B cell (primary cell): Measurements from ENCODE around the gene MVB12A. TPM values are rescaled to one million over a fixed set of nuclear protein-coding genes. Genes with fewer than 3 reads are reported as not detected.

Source experiments
- ATAC-seq: fragments of 200-7000 bp; cut with Tn5 transposase; one replicate; pipeline ENCODE4 v1.10.0; 2021; ENCODE audit warnings: low read depth, mild to moderate bottlenecking, moderate number of reproducible peaks, moderate library complexity
- CTCF ChIA-PET: fragments of 350-600 bp; sonication (Branson Sonifier 250); formaldehyde crosslinking; loops from one replicate; lab custom pipeline; 2021; ENCODE audit warnings: antibody characterized with exemption, inconsistent platforms; lab: Charles Lee
- POLR2A ChIA-PET: fragments of 350-600 bp; sonication (Branson Sonifier 250); formaldehyde crosslinking; loops from one replicate; lab custom pipeline; 2021; ENCODE audit warnings: antibody characterized with exemption; lab: Charles Lee
- DNase-seq: peaks from one replicate; pipeline ENCODE4 v3.0.0; 2013
- H2AFZ ChIP-seq: 2 replicates; pipeline ENCODE4 v1.6.1; 2012; ENCODE audit warnings: mild to moderate bottlenecking, low read depth, low read length; ENCODE audit not compliant: insufficient read depth, poor library complexity, severe bottlenecking
- H3K27ac ChIP-seq, 2 donors: 1 replicate in 1 of 2; 2 replicates in 1 of 2; pipeline ENCODE4 v1.5.1; 2012 to 2013; ENCODE audit warnings: low read length in 2 of 2, mild to moderate bottlenecking in 2 of 2, moderate library complexity in 1 of 2
- H3K27me3 ChIP-seq, 4 experiments: fragments of 200-600 bp in 1 of 4; sonication (generic) in 1 of 4; replicated peaks in 1 of 4; 1 replicate in 2 of 4; 2 replicates in 2 of 4; pipeline versions ENCODE4 v1.6.1 to v1.7.0; 2013 to 2016; ENCODE audit warnings: low read length in 3 of 4, mild to moderate bottlenecking in 2 of 4, mixed read lengths in 1 of 4, moderate library complexity in 1 of 4; ENCODE audit not compliant: insufficient read depth in 4 of 4, control insufficient read depth in 3 of 4; ENCODE audit errors: control extremely low read depth in 1 of 4
- H3K36me3 ChIP-seq, 2 experiments: replicated peaks in 1 of 2; 1 replicate in 1 of 2; 2 replicates in 1 of 2; pipeline versions ENCODE4 v1.6.1 to v1.7.1; 2013; ENCODE audit warnings: low read length in 1 of 2; ENCODE audit not compliant: insufficient read depth in 2 of 2, control insufficient read depth in 1 of 2; ENCODE audit errors: control extremely low read depth in 1 of 2, extremely low read depth in 1 of 2
- H3K4me1 ChIP-seq, 2 donors: fragments of 200-600 bp in 1 of 2; sonication (generic) in 1 of 2; 1 replicate in 1 of 2; 2 replicates in 1 of 2; pipeline versions ENCODE4 v1.5.1 to v1.6.1; 2013 to 2017; ENCODE audit warnings: low read length in 2 of 2; ENCODE audit not compliant: control insufficient read depth in 2 of 2, insufficient read depth in 2 of 2
- H3K4me2 ChIP-seq: replicated peaks from 2 replicates; pipeline ENCODE3; 2012; ENCODE audit warnings: mild to moderate bottlenecking, low read depth, low read length; ENCODE audit not compliant: poor library complexity, severe bottlenecking
- H3K4me3 ChIP-seq, 5 experiments: fragments of 200-600 bp in 1 of 5; sonication (generic) in 1 of 5; 1 replicate in 3 of 5; 2 replicates in 2 of 5; pipeline versions ENCODE4 v1.5.1 to v1.7.0; 2011 to 2016; ENCODE audit warnings: low read length in 4 of 5, mild to moderate bottlenecking in 4 of 5, low read depth in 2 of 5, control low read depth in 1 of 5, moderate library complexity in 1 of 5; ENCODE audit not compliant: insufficient read depth in 1 of 5; ENCODE audit errors: control extremely low read depth in 1 of 5, extremely low read depth in 1 of 5
- H3K79me2 ChIP-seq: fragments of 200-600 bp; sonication (generic); one replicate; pipeline ENCODE4 v1.6.0; 2016; ENCODE audit warnings: low read length; ENCODE audit not compliant: control insufficient read depth, insufficient read depth
- H3K9ac ChIP-seq: fragments of 200-600 bp; sonication (generic); 2 replicates; pipeline ENCODE4 v1.6.1; 2017; ENCODE audit warnings: mild to moderate bottlenecking, low read length, moderate library complexity
- H3K9me3 ChIP-seq, 3 donors: one replicate each; pipeline versions ENCODE4 v1.6.1 to v1.7.1; 2013; ENCODE audit warnings: low read length in 2 of 3; ENCODE audit not compliant: control insufficient read depth in 2 of 3, insufficient read depth in 1 of 3; ENCODE audit errors: control extremely low read depth in 1 of 3
- H4K20me1 ChIP-seq: 2 replicates; pipeline ENCODE4 v1.6.0; 2012; ENCODE audit warnings: mild to moderate bottlenecking, low read length; ENCODE audit not compliant: insufficient read depth, control insufficient read depth, poor library complexity, severe bottlenecking
- H3K27ac Mint-ChIP-seq: one replicate; pipeline ENCODE4 v1.8.0; 2021; ENCODE audit warnings: mixed read lengths
- H3K27me3 Mint-ChIP-seq: one replicate; pipeline ENCODE4 v1.8.0; 2021; ENCODE audit warnings: mixed read lengths
- H3K4me1 Mint-ChIP-seq: one replicate; pipeline ENCODE4 v1.8.0; 2021; ENCODE audit warnings: mixed read lengths
- H3K4me3 Mint-ChIP-seq: one replicate; pipeline ENCODE4 v1.8.0; 2021; ENCODE audit warnings: mixed read lengths
- H3K9me3 Mint-ChIP-seq: one replicate; pipeline ENCODE4 v1.8.0; 2022; ENCODE audit warnings: mixed read lengths; ENCODE audit not compliant: insufficient read depth
- EZH2 ChIP-seq: IDR thresholded peaks from 2 replicates; pipeline ENCODE4 v1.6.1; 2012; ENCODE audit warnings: borderline replicate concordance, low read depth, mild to moderate bottlenecking, moderate library complexity, low read length; ENCODE audit not compliant: insufficient read depth, poor library complexity, severe bottlenecking
- WGBS: methylation state at CpG from one replicate; pipeline ENCODE4 v1.1.5; 2013; ENCODE audit warnings: missing lambda C conversion rate; ENCODE audit not compliant: insufficient coverage; 5-methylcytosine and 5-hydroxymethylcytosine counted together
- intact Hi-C: fragments of 100-400 bp; cut with micrococcal nuclease; formaldehyde crosslinking; loops from one replicate; pipeline ENCODE4 v1.10.0; 2022
- polyA plus RNA-seq: library from polyadenylated mRNA; depleted of rRNA; stranded (reverse); fragments of >200 nt; gene quantifications from 2 replicates; pipeline ENCODE4 v1.2.3, GENCODE V29; 2012
- total RNA-seq, 2 donors: library from RNA; stranded (reverse); fragments of 120-200 nt in 1 of 2; gene quantifications; 1 replicate in 1 of 2; 2 replicates in 1 of 2; pipeline versions ENCODE4 v1.2.3 to v1.2.4, GENCODE V29; 2013 to 2022
- TF ChIP-seq, protein P1 (sequence below): fragments of 200-600 bp; IDR thresholded peaks from one replicate; pipeline ENCODE4 v1.8.0; 2022; ENCODE audit warnings: antibody characterized with exemption, mild to moderate bottlenecking

MVB12A gene
- total and polyA plus RNA-seq, 2 donors (not counting 1 experiment from before 2014, with no cell fraction given): 31.3 to 33.6 TPM

DNA sequence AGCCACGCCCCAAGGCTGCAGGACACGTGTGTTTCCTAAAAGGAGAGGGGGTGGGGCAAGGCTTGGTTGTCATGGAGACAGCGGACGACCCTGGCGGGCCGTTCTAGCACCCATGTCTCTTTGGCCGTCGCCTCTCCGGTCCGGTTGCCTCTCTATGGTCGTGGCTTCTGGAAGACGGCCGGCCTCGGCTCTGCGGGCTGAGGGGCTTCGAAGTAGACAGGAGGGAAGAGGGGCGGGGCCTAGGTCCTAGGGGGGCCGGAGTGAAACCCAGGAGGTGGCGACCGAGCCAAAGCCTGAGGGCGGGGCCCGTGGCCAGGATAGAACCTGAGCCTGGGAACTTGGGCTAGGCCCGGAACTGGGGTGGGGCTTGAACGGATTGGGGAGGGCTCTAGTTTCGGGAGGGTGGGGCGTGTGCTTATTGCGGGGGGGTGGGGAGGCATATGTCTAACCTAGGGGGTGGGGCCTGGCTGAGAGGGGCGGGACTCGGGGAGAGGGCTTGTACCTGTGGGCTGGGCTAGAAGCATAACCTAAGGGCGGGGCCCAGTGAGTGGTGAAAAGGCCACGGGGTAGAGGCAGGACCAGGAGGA lies 49.7 kb downstream of the MVB12A start:
- no peaks in the 10 kb centered on the region for H3K9me3 Mint-ChIP-seq
- peak overlapping the region; percentile 90 for H3K27ac Mint-ChIP-seq
- ATAC-seq (peak; percentile 77), DNase-seq (no peak)
- Histone ChIP-seq H3K9me3 (no peaks in the 10 kb centered on the region), H3K4me3 (peak overlapping the region; percentile 30 to 81 (median 76)), H3K4me2 (peak overlapping the region; percentile 82), H2AFZ (peak overlapping the region; percentile 73), H3K79me2 (no peaks in the 10 kb centered on the region), H3K4me1 (peaks cover 6 to 22% of the 10 kb centered on the region in 2 donors), H3K27ac (peak overlapping the region; percentile 59 to 62), H3K9ac (peak overlapping the region; percentile 68), H3K27me3 (no peaks in the 10 kb centered on the region), H4K20me1 (no peaks in the 10 kb centered on the region), H3K36me3 (no peaks in the 10 kb centered on the region)
- H3K4me1 Mint-ChIP-seq: peaks cover 28% of the 10 kb centered on the region
- POLR2A ChIA-PET: interaction anchor here (0.8 kb wide), 1 partner anchor 66 kb away, joined by 4 read pairs; no protein-coding TSS in a partner anchor
- no peak for TF ChIP-seq EZH2
- TF ChIP-seq, protein P1, sequence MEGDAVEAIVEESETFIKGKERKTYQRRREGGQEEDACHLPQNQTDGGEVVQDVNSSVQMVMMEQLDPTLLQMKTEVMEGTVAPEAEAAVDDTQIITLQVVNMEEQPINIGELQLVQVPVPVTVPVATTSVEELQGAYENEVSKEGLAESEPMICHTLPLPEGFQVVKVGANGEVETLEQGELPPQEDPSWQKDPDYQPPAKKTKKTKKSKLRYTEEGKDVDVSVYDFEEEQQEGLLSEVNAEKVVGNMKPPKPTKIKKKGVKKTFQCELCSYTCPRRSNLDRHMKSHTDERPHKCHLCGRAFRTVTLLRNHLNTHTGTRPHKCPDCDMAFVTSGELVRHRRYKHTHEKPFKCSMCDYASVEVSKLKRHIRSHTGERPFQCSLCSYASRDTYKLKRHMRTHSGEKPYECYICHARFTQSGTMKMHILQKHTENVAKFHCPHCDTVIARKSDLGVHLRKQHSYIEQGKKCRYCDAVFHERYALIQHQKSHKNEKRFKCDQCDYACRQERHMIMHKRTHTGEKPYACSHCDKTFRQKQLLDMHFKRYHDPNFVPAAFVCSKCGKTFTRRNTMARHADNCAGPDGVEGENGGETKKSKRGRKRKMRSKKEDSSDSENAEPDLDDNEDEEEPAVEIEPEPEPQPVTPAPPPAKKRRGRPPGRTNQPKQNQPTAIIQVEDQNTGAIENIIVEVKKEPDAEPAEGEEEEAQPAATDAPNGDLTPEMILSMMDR: no peak
- intact Hi-C loops: loop anchor here (1.0 to 2.0 kb wide), 13 partner anchors 16 to 203 kb away; partner anchors contain the start of genes BABAM1, BST2, COLGALT1 and GTPBP3
- CTCF ChIA-PET: no interaction called here
- peaks cover 3% of the 10 kb centered on the region for H3K27me3 Mint-ChIP-seq
- H3K4me3 Mint-ChIP-seq: peak overlapping the region; percentile 92
- 0% methylated on average over 27 of the region's 31 CpGs for WGBS
